ENCODE measurements around the gene DNMT3B. TPM values are rescaled to one million over a fixed set of nuclear protein-coding genes. Genes with fewer than 3 reads are reported as not detected.

Gene DNMT3B
- polyA plus RNA-seq, 4 donors: 0.45 to 2.3 (median 1.1) TPM; not detected in 1

DNA sequence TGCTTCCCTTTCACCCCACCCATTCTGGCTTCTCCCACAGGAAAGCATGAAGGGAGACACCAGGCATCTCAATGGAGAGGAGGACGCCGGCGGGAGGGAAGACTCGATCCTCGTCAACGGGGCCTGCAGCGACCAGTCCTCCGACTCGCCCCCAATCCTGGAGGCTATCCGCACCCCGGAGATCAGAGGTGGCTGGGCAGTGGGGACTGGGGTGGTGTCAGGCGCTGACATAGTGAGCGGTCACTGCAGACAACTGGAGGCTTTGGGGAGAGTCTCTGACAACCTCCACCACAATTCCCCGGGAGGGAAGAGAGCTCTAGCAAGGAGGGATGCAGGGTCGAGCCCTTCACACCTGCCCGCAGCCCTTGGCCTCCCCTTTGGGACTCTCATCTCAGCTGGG, 18.1 kb downstream of the DNMT3B start:
- no peak for DNase-seq
- WGBS, 3 donors: 93 to 96% (median 95%) methylated on average over 16 of the region's 16 CpGs
- peaks cover 0 to 17% (median 0%) of the 10 kb centered on the region in 3 donors for H3K36me3 ChIP-seq (ENCODE audit: control insufficient read depth in 3 of 3, insufficient read depth in 2 of 3, low read depth in 1 of 3, low read length in 3 of 3)
- no peaks in the 10 kb centered on the region for H3K27me3 ChIP-seq (ENCODE audit: control insufficient read depth in 3 of 3, insufficient read depth in 3 of 3, low read length in 3 of 3)
- no peak overlapping the region for H3K4me3 ChIP-seq (ENCODE audit: low read depth in 1 of 3, low read length in 3 of 3)
- H3K27ac ChIP-seq (ENCODE audit: low read depth in 1 of 3, low read length in 2 of 3): no peak overlapping the region
- peaks cover 0 to 11% (median 0%) of the 10 kb centered on the region in 3 donors for H3K4me1 ChIP-seq (ENCODE audit: control insufficient read depth in 3 of 3, insufficient read depth in 2 of 3, low read depth in 1 of 3, low read length in 2 of 3)
- H3K9me3 ChIP-seq (ENCODE audit: control insufficient read depth in 2 of 2, insufficient read depth in 1 of 2, low read depth in 1 of 2, low read length in 1 of 2): no peaks in the 10 kb centered on the region
- FAIRE-seq: no peak

DNA sequence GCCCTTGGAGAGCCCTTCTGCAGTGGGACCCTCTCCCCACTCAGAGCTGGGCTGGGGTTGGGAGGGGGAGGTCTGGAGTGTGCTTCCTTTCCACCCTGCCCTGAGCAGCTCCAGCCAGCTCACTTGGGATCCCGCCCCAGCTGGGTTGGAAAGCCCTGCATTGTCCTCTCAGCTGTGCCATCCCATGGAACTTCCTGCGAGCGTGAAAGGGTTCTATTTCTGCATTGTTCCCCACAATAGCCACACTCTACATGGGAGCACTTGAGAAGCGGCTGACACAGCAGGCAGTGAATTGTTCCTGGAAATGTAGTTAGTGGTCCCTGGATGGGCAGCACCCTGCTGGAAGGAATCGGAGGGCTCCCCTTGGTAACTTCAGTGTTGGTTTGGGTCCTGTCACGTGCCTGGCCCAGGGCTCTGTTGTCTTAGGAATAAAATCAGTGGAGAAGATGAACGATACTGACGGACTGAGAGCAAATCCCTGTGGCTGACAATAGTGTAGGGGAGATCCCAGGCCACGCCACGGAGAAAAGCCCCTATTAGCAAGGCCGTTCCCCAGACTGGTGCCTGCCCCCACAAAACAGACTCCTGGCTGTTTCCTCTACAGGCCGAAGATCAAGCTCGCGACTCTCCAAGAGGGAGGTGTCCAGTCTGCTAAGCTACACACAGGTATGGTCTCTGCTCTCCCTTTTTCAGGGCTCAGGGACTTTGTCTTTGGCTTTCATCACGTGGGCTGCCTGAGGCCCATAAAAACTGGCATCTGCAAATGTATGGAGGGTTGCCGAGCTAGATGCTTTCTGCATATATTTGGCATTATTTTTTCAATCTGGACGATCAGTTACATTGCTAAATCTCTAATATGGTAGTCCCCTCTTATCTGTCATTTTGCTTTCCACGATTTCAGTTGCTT, 18.8 kb downstream of the DNMT3B start:
- Histone ChIP-seq H3K4me3 (ENCODE audit: low read depth in 1 of 3, low read length in 3 of 3) (no peak overlapping the region), H3K27ac (ENCODE audit: low read depth in 1 of 3, low read length in 2 of 3) (no peak overlapping the region), H3K27me3 (ENCODE audit: control insufficient read depth in 3 of 3, insufficient read depth in 3 of 3, low read length in 3 of 3) (no peaks in the 10 kb centered on the region), H3K9me3 (ENCODE audit: control insufficient read depth in 2 of 2, insufficient read depth in 1 of 2, low read depth in 1 of 2, low read length in 1 of 2) (no peaks in the 10 kb centered on the region), H3K36me3 (ENCODE audit: control insufficient read depth in 3 of 3, insufficient read depth in 2 of 3, low read depth in 1 of 3, low read length in 3 of 3) (peaks cover 0 to 18% (median 0%) of the 10 kb centered on the region in 3 donors), H3K4me1 (ENCODE audit: control insufficient read depth in 3 of 3, insufficient read depth in 2 of 3, low read depth in 1 of 3, low read length in 2 of 3) (peaks cover 0 to 11% (median 0%) of the 10 kb centered on the region in 3 donors)
- no peak for FAIRE-seq
- DNase-seq: peak in 1 of 2 donors; percentile 41
- 76 to 81% (median 81%) methylated on average over 18 of the region's 18 CpGs for WGBS, 3 donors

DNA sequence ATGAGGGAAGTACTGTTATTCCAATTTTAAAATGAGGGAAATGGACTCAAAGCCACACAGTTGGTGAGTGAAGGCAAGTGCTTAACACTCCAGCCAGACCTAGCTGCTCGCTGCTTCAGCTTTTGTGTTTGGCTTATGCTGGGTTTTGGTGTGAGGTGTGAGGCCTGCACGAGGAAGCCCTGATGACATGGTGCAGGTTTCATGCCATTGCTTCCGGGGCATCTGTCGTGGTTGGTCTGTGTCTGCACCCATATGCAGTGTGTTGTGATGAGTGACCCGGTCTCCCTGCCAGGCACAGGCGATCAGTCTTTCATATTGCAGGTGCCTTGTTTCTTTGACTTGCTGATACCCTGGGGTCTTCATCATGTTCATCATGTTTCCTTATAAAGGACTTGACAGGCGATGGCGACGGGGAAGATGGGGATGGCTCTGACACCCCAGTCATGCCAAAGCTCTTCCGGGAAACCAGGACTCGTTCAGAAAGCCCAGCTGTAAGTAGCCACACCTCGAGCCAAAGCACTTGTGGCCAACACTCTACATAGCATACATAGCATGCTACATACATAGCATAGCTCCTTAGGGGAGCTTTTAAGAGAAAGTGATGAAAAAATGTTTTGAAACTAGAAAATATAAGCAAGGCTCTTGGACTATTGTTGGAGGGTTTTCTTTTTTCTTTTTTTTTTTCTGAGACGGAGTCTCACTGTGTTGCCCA, 22.3 kb downstream of the DNMT3B start:
- no peak for DNase-seq
- no peak overlapping the region for H3K27ac ChIP-seq (ENCODE audit: low read depth in 1 of 3, low read length in 2 of 3)
- H3K27me3 ChIP-seq (ENCODE audit: control insufficient read depth in 3 of 3, insufficient read depth in 3 of 3, low read length in 3 of 3): no peaks in the 10 kb centered on the region
- H3K36me3 ChIP-seq (ENCODE audit: control insufficient read depth in 3 of 3, insufficient read depth in 2 of 3, low read depth in 1 of 3, low read length in 3 of 3): peaks cover 0 to 26% (median 0%) of the 10 kb centered on the region in 3 donors
- no peak for FAIRE-seq
- no peaks in the 10 kb centered on the region for H3K9me3 ChIP-seq (ENCODE audit: control insufficient read depth in 2 of 2, insufficient read depth in 1 of 2, low read depth in 1 of 2, low read length in 1 of 2)
- H3K4me1 ChIP-seq (ENCODE audit: control insufficient read depth in 3 of 3, insufficient read depth in 2 of 3, low read depth in 1 of 3, low read length in 2 of 3): peaks cover 0 to 4% (median 0%) of the 10 kb centered on the region in 3 donors
- no peak overlapping the region for H3K4me3 ChIP-seq (ENCODE audit: low read depth in 1 of 3, low read length in 3 of 3)
- WGBS, 3 donors: 91 to 95% (median 92%) methylated on average over 13 of the region's 13 CpGs

DNA sequence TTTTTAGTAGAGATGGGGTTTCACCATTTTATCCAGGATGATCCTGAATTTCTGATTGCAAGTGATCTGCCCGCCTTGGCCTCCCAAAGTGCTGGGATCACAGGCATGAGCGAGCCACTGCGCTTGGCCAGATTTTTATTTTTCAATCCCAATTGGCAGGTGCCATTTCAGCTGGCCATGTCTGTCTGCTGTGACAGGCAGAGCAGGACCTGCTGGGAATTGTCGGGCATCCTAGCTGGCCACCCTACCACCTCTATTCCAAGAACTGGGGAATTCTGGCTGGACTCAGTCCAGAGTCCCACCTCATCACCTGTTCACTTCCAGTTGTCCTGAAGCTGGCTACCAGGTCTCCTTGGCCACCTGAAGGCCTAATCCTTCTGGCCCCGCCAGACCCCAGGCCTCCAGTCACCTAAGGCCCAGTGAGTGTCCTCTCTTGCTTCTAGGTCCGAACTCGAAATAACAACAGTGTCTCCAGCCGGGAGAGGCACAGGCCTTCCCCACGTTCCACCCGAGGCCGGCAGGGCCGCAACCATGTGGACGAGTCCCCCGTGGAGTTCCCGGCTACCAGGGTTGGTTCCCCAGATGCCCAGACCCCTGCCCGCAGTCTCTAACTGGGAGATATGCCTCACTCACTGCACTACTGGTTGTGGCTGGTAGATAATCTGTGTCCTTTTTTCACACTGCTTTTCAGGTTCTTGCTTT, 24.0 kb downstream of the DNMT3B start:
- Histone ChIP-seq H3K9me3 (ENCODE audit: control insufficient read depth in 2 of 2, insufficient read depth in 1 of 2, low read depth in 1 of 2, low read length in 1 of 2) (no peaks in the 10 kb centered on the region), H3K27me3 (ENCODE audit: control insufficient read depth in 3 of 3, insufficient read depth in 3 of 3, low read length in 3 of 3) (no peaks in the 10 kb centered on the region), H3K4me3 (ENCODE audit: low read depth in 1 of 3, low read length in 3 of 3) (no peak overlapping the region), H3K27ac (ENCODE audit: low read depth in 1 of 3, low read length in 2 of 3) (no peak overlapping the region), H3K4me1 (ENCODE audit: control insufficient read depth in 3 of 3, insufficient read depth in 2 of 3, low read depth in 1 of 3, low read length in 2 of 3) (no peaks in the 10 kb centered on the region), H3K36me3 (ENCODE audit: control insufficient read depth in 3 of 3, insufficient read depth in 2 of 3, low read depth in 1 of 3, low read length in 3 of 3) (peaks cover 0 to 20% (median 0%) of the 10 kb centered on the region in 3 donors)
- DNase-seq (no peak), FAIRE-seq (no peak)
- WGBS, 3 donors: 93 to 96% (median 94%) methylated on average over 16 of the region's 16 CpGs

DNA sequence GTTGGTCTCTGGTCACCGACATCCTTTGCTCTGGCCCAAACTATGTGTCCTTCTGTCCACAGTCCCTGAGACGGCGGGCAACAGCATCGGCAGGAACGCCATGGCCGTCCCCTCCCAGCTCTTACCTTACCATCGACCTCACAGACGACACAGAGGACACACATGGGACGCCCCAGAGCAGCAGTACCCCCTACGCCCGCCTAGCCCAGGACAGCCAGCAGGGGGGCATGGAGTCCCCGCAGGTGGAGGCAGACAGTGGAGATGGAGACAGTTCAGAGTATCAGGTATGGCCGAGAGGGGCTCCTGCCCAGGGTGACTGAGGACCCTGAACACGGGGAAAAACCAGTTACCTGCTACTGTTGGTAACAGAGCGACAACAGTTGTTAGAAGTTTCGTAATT, 25.0 kb downstream of the DNMT3B start:
- WGBS, 3 donors: 92 to 93% (median 93%) methylated on average over 16 of the region's 16 CpGs
- Histone ChIP-seq H3K4me3 (ENCODE audit: low read depth in 1 of 3, low read length in 3 of 3) (no peak overlapping the region), H3K27ac (ENCODE audit: low read depth in 1 of 3, low read length in 2 of 3) (no peak overlapping the region), H3K36me3 (ENCODE audit: control insufficient read depth in 3 of 3, insufficient read depth in 2 of 3, low read depth in 1 of 3, low read length in 3 of 3) (peaks cover 0 to 19% (median 0%) of the 10 kb centered on the region in 3 donors), H3K9me3 (ENCODE audit: control insufficient read depth in 2 of 2, insufficient read depth in 1 of 2, low read depth in 1 of 2, low read length in 1 of 2) (no peaks in the 10 kb centered on the region), H3K4me1 (ENCODE audit: control insufficient read depth in 3 of 3, insufficient read depth in 2 of 3, low read depth in 1 of 3, low read length in 2 of 3) (no peaks in the 10 kb centered on the region), H3K27me3 (ENCODE audit: control insufficient read depth in 3 of 3, insufficient read depth in 3 of 3, low read length in 3 of 3) (no peaks in the 10 kb centered on the region)
- FAIRE-seq (no peak), DNase-seq (no peak)

DNA sequence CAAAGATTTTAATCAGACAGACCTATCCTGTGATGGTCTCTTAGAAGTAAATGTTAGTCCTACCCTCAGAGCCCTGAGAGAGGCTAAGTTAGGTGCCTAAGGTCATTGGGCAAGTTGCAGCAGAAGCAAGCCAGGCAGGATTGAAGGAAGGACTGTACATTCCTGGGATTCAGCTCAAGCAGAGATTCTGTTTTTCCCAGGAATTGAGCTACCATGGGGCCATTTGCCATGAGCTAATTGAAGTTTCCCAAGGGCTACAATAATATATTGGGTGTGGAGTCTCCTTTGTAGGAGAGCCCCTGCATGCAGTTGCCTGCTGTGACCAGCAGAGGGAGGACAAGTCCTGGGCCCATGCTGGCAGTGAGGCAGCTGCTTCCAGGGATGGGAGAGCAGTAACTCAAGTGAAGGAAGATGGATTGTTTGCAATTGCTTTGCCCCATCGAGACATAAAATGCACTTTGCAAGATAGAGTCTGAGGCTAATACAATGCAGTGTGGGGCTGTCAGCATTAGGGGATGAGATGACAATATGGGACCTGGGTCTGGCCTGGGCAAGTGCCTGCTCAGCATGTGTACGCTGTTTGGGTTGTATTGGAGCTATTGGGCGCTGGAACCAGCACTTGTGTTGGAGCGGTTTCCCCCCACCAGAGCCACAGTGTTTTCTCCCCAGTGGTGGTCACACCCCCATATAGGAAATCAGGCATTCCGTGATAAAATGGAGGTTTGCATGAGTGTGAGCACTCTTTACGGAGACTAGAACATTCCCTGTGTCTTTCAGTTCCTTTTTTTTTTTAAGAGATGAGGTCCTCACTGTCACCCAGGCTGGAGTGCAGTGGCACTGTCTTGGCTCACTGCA, 27.9 kb downstream of the DNMT3B start:
- FAIRE-seq: no peak

DNA sequence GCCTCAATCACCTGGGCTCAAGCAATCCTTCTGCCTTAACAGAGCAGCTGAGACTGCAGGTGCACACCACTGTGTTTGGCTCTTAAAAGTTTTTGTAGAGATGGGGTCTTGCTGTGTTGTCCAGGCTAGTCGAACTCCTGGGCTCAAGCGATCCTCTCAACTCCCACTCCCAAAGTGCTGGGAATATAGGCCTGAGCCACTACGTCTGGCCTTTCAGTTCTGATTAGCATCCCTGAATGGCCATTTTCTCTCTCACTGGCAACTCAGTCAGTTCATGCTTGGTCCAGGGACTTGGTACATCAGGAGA, 28.5 kb downstream of the DNMT3B start:
- FAIRE-seq: no peak
- no peaks in the 10 kb centered on the region for H3K4me1 ChIP-seq (ENCODE audit: control insufficient read depth in 3 of 3, insufficient read depth in 2 of 3, low read depth in 1 of 3, low read length in 2 of 3)
- no peak overlapping the region for H3K27ac ChIP-seq (ENCODE audit: low read depth in 1 of 3, low read length in 2 of 3)
- no peak overlapping the region for H3K4me3 ChIP-seq (ENCODE audit: low read depth in 1 of 3, low read length in 3 of 3)
- H3K36me3 ChIP-seq (ENCODE audit: control insufficient read depth in 3 of 3, insufficient read depth in 2 of 3, low read depth in 1 of 3, low read length in 3 of 3): peaks cover 0 to 21% (median 2%) of the 10 kb centered on the region in 3 donors
- H3K9me3 ChIP-seq (ENCODE audit: control insufficient read depth in 2 of 2, insufficient read depth in 1 of 2, low read depth in 1 of 2, low read length in 1 of 2): no peaks in the 10 kb centered on the region
- no peaks in the 10 kb centered on the region for H3K27me3 ChIP-seq (ENCODE audit: control insufficient read depth in 3 of 3, insufficient read depth in 3 of 3, low read length in 3 of 3)
- WGBS, 3 donors: 86 to 94% (median 90%) methylated on average over 3 of the region's 3 CpGs
- no peak for DNase-seq

More for the DNA sequence above, 27.9 kb downstream of the DNMT3B start:
- no peaks in the 10 kb centered on the region for H3K4me1 ChIP-seq (ENCODE audit: control insufficient read depth in 3 of 3, insufficient read depth in 2 of 3, low read depth in 1 of 3, low read length in 2 of 3)
- no peaks in the 10 kb centered on the region for H3K27me3 ChIP-seq (ENCODE audit: control insufficient read depth in 3 of 3, insufficient read depth in 3 of 3, low read length in 3 of 3)
- WGBS, 3 donors: 68 to 71% (median 70%) methylated on average over 6 of the region's 6 CpGs
- DNase-seq: peak; percentile 71 to 76
- no peak overlapping the region for H3K27ac ChIP-seq (ENCODE audit: low read depth in 1 of 3, low read length in 2 of 3)
- no peak overlapping the region for H3K4me3 ChIP-seq (ENCODE audit: low read depth in 1 of 3, low read length in 3 of 3)
- no peaks in the 10 kb centered on the region for H3K9me3 ChIP-seq (ENCODE audit: control insufficient read depth in 2 of 2, insufficient read depth in 1 of 2, low read depth in 1 of 2, low read length in 1 of 2)
- peaks cover 0 to 16% (median 2%) of the 10 kb centered on the region in 3 donors for H3K36me3 ChIP-seq (ENCODE audit: control insufficient read depth in 3 of 3, insufficient read depth in 2 of 3, low read depth in 1 of 3, low read length in 3 of 3)

All from small intestine (tissue), 7 donors.